ENCODE data around the gene CD44.

Gene CD44

DNA sequence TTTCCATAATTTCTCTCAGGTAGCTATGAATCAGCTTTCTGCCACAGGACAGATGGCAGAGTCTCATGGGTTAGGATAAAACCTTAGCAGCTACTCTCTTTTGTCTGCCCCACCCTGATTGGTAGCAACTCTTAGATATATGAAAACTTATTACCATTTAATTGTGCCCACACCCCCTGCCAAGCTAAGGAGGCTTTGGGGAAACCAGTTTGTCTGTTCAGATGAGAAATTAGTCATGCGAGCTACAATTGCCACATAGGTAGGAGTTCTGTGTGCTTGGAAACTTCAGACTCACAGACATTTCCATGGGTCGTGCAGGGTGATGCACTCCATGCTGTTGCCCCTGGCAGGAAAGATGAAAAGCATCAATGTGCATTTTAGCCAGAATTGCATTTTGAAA is 39.9 kb downstream of the CD44 start:
- in situ Hi-C loops (cut with HindIII; ENCODE audit: low sequenced_read_pairs), result no loop called here
- no peak for DNase-seq (ENCODE audit: low read depth, low spot score)
- H3K4me3 ChIP-seq (ENCODE audit: low read depth, low read length), result no peak overlapping the region
- no peak for TF ChIP-seq CTCF (IDR thresholded peaks at IDR 0.05; ENCODE audit: low read depth, low read length)

- in situ Hi-C loops (cut with HindIII; ENCODE audit: low sequenced_read_pairs), result no loop called here
- DNase-seq (ENCODE audit: low read depth, low spot score), result peak; percentile 53
- TF ChIP-seq CTCF (IDR thresholded peaks at IDR 0.05; ENCODE audit: low read depth, low read length), result no peak
- no peak overlapping the region for H3K4me3 ChIP-seq (ENCODE audit: low read depth, low read length)
Measured at GRCh38 chr11:35179466-35180135, 40.6 kb downstream of the CD44 start.

GRCh38 chr11:35180317-35181233 is 41.6 kb downstream of the CD44 start:
- DNase-seq (ENCODE audit: low read depth, low spot score), result peak; percentile 67
- in situ Hi-C loops (cut with HindIII; ENCODE audit: low sequenced_read_pairs), result no loop called here
- no peak for TF ChIP-seq CTCF (IDR thresholded peaks at IDR 0.05; ENCODE audit: low read depth, low read length)
- no peak overlapping the region for H3K4me3 ChIP-seq (ENCODE audit: low read depth, low read length)

DNA sequence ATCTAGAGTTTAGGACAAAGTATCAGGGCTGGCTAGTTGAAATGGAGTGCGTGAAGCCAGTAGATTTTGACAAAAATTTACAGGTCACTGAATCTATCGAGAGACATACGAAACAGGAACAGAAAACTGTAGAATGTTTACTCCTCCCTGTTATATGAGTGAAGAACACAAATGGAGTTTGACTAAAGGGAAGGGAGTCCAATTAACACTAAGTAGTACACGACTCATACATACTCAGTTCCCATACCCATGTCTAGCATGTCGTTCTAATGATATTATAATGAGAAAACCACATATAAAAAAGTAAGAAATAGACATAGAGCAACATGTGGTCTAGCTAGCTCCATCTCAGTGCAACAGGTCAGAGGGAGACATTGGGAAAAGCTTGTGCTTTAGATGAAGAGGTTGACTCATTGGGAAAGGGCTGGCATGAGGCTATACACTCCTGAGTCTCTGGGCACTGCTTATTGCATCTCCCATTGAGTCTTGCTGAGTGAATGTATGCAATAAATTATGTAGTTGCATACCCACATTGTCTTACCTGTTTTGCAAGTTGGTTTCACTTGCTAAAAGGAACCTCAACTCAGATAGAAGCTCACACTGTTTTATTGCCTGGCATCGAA is 43.5 kb downstream of the CD44 start:
- no peak overlapping the region for H3K4me3 ChIP-seq (ENCODE audit: low read depth, low read length)
- in situ Hi-C loops (cut with HindIII; ENCODE audit: low sequenced_read_pairs), result no loop called here
- no peak for TF ChIP-seq CTCF (IDR thresholded peaks at IDR 0.05; ENCODE audit: low read depth, low read length)
- no peak for DNase-seq (ENCODE audit: low read depth, low spot score)

DNA sequence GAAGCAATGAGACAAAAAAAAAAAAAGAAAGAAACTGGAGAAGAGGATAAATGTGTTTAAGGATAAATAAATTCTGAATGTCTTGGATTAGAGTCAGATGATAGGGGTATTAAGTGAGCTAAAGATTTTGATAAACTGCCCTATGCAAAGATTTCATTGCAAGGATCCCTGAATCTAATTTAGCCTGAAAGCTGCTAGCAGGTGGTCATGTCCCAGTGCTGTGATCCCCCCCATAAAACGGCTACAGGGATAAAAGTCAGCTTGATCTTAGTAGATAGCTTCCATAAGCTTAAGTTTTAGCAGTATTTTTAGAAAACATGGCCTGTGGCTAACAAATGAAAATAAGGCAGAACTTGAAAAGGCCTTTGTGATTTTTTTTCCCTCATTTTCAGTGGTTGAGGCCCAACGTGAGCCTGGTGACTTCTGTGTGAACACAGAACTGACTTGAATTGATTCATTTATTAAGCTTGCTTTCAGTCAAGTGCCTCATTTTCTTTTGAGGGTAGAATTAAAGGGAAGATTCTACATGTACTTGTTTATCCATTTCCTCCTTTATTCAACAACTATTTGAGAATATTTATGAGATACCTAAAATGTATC is 44.5 kb downstream of the CD44 start:
- H3K4me3 ChIP-seq (ENCODE audit: low read depth, low read length), result no peak overlapping the region
- DNase-seq (ENCODE audit: low read depth, low spot score), result no peak
- in situ Hi-C loops (cut with HindIII; ENCODE audit: low sequenced_read_pairs), result no loop called here
- no peak for TF ChIP-seq CTCF (IDR thresholded peaks at IDR 0.05; ENCODE audit: low read depth, low read length)

DNA sequence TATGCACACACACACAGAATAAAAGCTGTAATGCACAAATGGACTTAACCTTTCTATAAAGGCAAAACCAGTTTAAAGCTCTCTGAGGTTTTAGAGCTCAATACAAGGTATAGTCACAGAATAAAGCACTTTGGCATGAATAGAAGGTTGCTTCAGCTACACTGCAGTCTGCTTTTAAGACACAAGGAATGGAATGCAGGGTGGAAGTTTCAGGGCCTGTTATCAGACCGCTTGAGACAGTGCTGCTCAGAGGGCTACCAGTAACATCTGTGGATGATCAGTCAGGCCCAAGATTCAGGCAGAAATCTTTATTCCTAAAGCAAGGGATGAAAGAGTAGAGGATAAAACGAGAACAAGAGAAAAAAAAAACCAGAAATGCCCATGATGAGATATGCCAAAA is 46.7 kb downstream of the CD44 start:
- no peak overlapping the region for H3K4me3 ChIP-seq (ENCODE audit: low read depth, low read length)
- in situ Hi-C loops (cut with HindIII; ENCODE audit: low sequenced_read_pairs), result no loop called here
- DNase-seq (ENCODE audit: low read depth, low spot score), result no peak
- TF ChIP-seq CTCF (IDR thresholded peaks at IDR 0.05; ENCODE audit: low read depth, low read length), result no peak
